ENCODE measurements around the gene HDAC9.

DNA sequence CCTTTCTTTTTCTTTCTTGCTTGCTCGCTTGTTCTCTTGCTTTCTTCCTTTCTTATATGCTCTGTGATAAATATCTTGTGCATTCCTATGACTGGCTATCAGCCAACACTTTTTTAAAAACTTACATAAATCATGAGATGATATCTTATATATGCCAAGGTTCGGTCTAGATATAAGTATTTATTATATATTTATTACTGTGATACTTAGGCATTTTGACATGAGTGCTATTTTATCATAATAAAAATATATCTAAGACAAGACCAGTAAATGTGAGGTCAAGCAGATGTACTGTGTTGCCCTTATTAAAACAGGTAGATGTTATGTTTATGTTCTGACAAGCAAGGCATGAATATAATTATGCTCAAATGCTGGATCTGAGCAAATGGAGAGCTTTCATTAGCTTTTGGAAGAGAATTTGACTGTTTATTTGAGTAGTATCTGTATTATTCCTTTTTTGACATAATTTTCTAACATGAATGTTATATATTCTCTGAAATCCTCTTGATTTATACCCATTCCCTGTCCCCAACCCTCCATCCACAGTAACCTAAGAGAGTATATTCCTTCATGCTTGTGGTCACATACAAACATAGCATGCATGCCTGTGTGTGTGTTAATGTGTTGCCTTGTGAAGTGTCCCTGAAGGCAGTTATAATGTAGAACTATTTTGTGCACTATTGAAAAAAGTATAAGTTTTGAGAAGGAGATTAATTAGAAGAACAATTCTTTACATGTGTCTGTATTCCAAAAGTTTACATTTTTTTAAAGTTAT is 158.0 kb downstream of the HDAC9 start:
- TF ChIP-seq EZH2 (IDR thresholded peaks at IDR 0.05) = no peak
- no peak; the same call in 1 of the 2 replicates for TF ChIP-seq POLR2AphosphoS5 (IDR thresholded peaks at IDR 0.05; ENCODE audit: borderline replicate concordance, low read depth, low read length)

All from SK-N-MC (cell line).